ENCODE data around the gene ACAP3. TPM values are rescaled to one million over a fixed set of nuclear protein-coding genes. Genes with fewer than 3 reads are reported as not detected.

Gene ACAP3
- total and polyA plus RNA-seq, 2 experiments from 2014 or later, result 59.1 to 63.6 TPM

DNA sequence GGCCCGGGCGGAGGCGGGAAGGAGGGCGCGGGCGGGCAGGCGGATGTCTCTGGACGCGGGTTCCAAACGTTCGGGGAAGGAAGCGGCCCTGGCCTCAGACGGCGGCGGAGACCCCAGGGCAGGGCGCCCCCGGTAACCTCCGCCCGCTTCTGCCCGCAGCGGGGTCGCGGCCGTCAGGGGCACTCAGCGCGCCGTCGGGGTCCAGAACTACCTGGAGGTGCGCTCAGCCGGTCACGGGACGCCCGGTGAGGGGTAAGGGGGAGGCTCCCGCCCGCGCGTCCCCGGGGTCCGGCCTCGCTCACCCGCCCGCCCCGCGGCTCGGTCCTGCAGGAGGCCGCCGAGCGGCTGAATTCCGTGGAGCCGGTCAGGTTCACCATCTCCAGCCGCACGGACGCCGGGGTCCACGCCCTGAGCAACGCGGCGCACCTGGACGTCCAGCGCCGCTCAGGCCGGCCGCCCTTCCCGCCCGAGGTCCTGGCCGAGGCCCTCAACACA, 1.1 kb upstream of the ACAP3 start:
- no peak overlapping the region for H3K27ac ChIP-seq

GRCh38 chr1:1307261-1307922, 338 bp downstream of the ACAP3 start:
- Histone ChIP-seq H3K27me3 (no peaks in the 10 kb centered on the region), H3K27ac (peak overlapping the region; percentile 51), H3K36me3 (peaks cover 6% of the 10 kb centered on the region), H3K4me3 (peak overlapping the region; percentile 90), H3K4me1 (ENCODE audit: low read depth) (peaks cover 18% of the 10 kb centered on the region), H3K9me3 (ENCODE audit: low read depth) (no peaks in the 10 kb centered on the region)
- DNase-seq (ENCODE audit: low read depth in 1 of 2, low spot score in 1 of 2), result peak in 1 of 2 donors; percentile 23
- no peak for TF ChIP-seq CTCF (IDR thresholded peaks at IDR 0.05; ENCODE audit: low read depth, low read length)

More for the DNA sequence above, 1.1 kb upstream of the ACAP3 start:
- peaks cover 9% of the 10 kb centered on the region for H3K36me3 ChIP-seq
- H3K9me3 ChIP-seq (ENCODE audit: low read depth), result no peaks in the 10 kb centered on the region
- H3K4me3 ChIP-seq, result peak overlapping the region; percentile 70
- H3K4me1 ChIP-seq (ENCODE audit: low read depth), result peaks cover 18% of the 10 kb centered on the region
- TF ChIP-seq CTCF (IDR thresholded peaks at IDR 0.05; ENCODE audit: low read depth, low read length), result no peak
- DNase-seq (ENCODE audit: low read depth in 1 of 2, low spot score in 1 of 2), result no peak
- no peaks in the 10 kb centered on the region for H3K27me3 ChIP-seq

GRCh38 chr1:1306661-1307260, 969 bp downstream of the ACAP3 start:
- Histone ChIP-seq H3K27ac (no peak overlapping the region), H3K4me3 (peak overlapping the region; percentile 90), H3K9me3 (ENCODE audit: low read depth) (no peaks in the 10 kb centered on the region), H3K36me3 (peaks cover 6% of the 10 kb centered on the region), H3K27me3 (no peaks in the 10 kb centered on the region), H3K4me1 (ENCODE audit: low read depth) (peaks cover 18% of the 10 kb centered on the region)
- TF ChIP-seq CTCF (IDR thresholded peaks at IDR 0.05; ENCODE audit: low read depth, low read length), result no peak
- no peak for DNase-seq (ENCODE audit: low read depth in 1 of 2, low spot score in 1 of 2)

- no peaks in the 10 kb centered on the region for H3K27me3 ChIP-seq
- peak; percentile 13 for TF ChIP-seq CTCF (IDR thresholded peaks at IDR 0.05; ENCODE audit: low read depth, low read length)
- peaks cover 18% of the 10 kb centered on the region for H3K4me1 ChIP-seq (ENCODE audit: low read depth)
- H3K36me3 ChIP-seq, result peaks cover under 1% of the 10 kb centered on the region
- H3K27ac ChIP-seq, result peak overlapping the region; percentile 11
- no peaks in the 10 kb centered on the region for H3K9me3 ChIP-seq (ENCODE audit: low read depth)
- no peak overlapping the region for H3K4me3 ChIP-seq
- DNase-seq (ENCODE audit: low read depth in 1 of 2, low spot score in 1 of 2), result no peak
Measured at GRCh38 chr1:1306070-1306660, 1.6 kb downstream of the ACAP3 start.

DNA sequence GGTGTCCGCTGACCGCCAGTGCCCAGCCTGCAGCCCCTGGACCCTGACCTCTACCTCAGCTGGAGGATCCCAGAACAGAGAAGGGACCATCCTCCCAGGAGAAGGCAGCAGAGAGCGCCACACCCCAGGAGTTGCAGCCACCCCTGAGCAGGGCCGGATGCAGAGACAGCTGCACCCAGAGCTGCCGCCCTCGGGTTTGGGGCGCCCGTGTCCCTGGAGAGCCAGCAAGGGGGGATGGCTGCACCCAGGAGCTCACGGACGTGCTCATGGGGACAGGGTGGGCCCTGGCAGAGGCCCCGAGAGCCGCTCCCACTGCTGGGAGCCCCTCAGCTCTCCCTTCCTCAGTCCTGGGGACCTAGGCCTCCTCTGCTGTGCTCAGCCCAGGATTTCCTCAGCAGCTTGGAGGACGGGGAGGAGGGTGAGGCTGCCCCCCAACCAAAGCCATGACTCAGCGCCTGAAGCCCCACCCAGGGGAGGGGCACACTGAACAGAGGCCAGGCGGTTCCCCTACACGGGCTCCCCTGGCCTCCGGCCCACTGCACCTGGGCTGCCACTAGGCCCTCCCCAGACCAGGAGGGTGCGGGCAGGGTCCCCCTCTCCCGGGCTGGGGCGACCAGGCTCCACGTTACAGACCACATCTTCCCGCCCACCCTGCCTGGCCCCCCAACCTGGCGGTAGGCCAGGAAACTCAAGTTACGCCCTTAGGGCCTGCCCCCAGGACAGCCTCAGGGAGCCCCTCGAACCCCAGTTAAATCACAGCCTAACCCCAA, 2.2 kb downstream of the ACAP3 start:
- peaks cover 18% of the 10 kb centered on the region for H3K4me1 ChIP-seq (ENCODE audit: low read depth)
- H3K27ac ChIP-seq, result peak overlapping the region; percentile 11
- peak; percentile 5 for TF ChIP-seq CTCF (IDR thresholded peaks at IDR 0.05; ENCODE audit: low read depth, low read length)

More for the DNA sequence above, 2.2 kb downstream of the ACAP3 start:
- no peaks in the 10 kb centered on the region for H3K36me3 ChIP-seq
- H3K27me3 ChIP-seq, result no peaks in the 10 kb centered on the region
- H3K4me3 ChIP-seq, result no peak overlapping the region
- H3K9me3 ChIP-seq (ENCODE audit: low read depth), result no peaks in the 10 kb centered on the region
- DNase-seq (ENCODE audit: low read depth in 1 of 2, low spot score in 1 of 2), result peak in 1 of 2 donors; percentile 70

Data from cardiac muscle cell (in vitro differentiated cells and primary cell).